AG09309 (cell line): ENCODE data around the gene ZNF501.

Experiments used
- DNase-seq: peaks from one replicate; pipeline ENCODE4 v3.0.0-alpha.2; 2010; ENCODE audit warnings: low read depth
- H3K4me3 ChIP-seq: 2 replicates; pipeline ENCODE4 v1.5.1; 2011; ENCODE audit warnings: mild to moderate bottlenecking, low read depth, low read length, moderate library complexity; ENCODE audit not compliant: control insufficient read depth
- TF ChIP-seq, protein P1 (sequence below): IDR thresholded peaks from 2 replicates; pipeline ENCODE4 v1.5.1; 2011; ENCODE audit warnings: mild to moderate bottlenecking, low read depth, low read length, inconsistent platforms; ENCODE audit not compliant: insufficient read depth, control insufficient read depth; ENCODE audit errors: missing control alignments

Gene ZNF501

DNA sequence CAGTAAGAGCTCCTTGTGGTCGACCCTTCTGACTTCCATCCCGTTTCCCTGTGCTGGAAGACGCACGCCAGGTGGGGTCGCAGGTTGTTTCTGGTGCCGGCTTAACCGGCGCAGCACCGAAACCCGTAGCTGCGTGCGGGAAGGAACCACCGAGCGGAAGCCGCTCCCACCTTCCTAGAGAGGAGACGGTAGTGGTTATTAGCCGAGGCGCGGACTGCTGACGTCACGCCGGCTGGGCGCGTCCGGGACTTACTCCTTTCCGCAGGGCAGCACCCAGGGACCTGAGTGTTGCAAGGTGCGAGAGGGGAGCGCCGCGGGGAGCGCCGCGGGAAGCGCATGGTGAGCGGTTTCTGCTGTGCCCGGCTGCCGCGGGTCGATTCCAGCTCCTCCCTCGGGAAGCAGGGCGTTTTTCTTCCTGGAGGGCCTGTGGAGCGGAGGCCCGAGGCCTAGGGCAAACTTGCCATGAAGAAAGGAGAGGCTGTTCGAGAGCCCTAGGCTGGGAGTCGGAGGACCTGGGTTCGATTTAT, at the start of gene ZNF501:
TSS of gene ZNF501 (plus strand) at position 252 of the 527 bp plus-strand sequence. CDS start 4,787 bp downstream, outside the sequence.
- DNase-seq = peak; percentile 49
- peak within 1 kb of the TSS; percentile 75 for H3K4me3 ChIP-seq
- TF ChIP-seq, protein P1, sequence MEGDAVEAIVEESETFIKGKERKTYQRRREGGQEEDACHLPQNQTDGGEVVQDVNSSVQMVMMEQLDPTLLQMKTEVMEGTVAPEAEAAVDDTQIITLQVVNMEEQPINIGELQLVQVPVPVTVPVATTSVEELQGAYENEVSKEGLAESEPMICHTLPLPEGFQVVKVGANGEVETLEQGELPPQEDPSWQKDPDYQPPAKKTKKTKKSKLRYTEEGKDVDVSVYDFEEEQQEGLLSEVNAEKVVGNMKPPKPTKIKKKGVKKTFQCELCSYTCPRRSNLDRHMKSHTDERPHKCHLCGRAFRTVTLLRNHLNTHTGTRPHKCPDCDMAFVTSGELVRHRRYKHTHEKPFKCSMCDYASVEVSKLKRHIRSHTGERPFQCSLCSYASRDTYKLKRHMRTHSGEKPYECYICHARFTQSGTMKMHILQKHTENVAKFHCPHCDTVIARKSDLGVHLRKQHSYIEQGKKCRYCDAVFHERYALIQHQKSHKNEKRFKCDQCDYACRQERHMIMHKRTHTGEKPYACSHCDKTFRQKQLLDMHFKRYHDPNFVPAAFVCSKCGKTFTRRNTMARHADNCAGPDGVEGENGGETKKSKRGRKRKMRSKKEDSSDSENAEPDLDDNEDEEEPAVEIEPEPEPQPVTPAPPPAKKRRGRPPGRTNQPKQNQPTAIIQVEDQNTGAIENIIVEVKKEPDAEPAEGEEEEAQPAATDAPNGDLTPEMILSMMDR = no peak

DNA sequence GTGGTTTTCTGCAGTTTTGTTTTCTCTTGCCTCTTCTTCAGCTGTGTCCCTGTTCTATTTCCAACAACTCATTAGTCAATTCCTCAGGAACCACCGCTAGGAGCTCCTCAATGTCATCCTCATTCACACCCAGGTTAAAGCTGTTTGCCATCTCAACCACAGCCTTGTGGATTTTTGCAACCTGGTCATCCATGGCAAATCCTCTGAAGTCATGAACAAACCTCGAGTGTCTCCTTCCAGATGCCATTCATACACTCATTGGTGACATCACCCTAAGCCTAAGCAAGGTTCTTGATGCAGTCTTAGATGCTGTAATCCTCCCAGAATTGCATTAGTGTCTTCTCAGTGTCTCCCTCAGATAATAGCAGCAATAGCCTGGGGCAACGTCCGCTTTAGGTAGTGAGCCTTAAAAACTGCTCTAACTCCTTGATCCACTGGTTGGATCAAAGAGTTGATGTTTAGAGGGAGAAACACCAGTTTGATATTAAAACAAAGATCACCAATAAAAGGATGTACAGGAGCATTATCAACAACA, 48.4 kb upstream of the ZNF501 start:
- H3K4me3 ChIP-seq = no peak overlapping the region
- TF ChIP-seq, protein P1 = no peak
- no peak for DNase-seq

DNA sequence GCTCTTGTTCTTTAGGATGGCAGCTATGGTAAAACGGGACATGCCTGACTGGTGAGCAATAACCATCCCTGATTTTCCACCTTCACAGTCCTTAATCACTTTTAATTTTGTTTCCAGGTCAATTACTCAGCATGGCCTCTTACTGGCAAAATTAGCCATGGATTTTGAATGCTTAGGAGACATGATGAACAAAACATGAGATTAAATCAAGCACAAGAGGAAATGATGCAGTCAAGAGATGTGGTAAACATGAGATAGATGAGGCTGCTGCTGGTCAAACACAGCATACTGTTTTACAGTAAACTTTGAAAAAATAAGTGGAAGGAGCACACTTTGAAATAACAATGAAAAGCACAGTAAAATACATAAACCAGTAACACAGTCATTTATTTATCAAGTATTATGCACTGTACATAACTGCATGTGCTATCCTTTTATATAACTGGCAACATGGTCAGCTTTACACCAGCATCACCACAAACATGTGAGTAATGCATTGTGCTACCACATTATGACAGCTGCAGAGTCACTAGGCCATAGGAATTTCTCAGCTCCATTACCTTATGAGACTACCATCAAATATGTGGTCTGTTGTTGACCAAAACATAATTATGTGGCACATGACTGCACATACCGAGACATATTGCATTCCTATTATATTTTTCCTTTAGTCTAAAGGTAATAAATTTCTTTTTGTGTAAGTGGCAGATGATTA, 47.1 kb upstream of the ZNF501 start:
- no peak for DNase-seq
- TF ChIP-seq, protein P1 = no peak
- no peak overlapping the region for H3K4me3 ChIP-seq

DNA sequence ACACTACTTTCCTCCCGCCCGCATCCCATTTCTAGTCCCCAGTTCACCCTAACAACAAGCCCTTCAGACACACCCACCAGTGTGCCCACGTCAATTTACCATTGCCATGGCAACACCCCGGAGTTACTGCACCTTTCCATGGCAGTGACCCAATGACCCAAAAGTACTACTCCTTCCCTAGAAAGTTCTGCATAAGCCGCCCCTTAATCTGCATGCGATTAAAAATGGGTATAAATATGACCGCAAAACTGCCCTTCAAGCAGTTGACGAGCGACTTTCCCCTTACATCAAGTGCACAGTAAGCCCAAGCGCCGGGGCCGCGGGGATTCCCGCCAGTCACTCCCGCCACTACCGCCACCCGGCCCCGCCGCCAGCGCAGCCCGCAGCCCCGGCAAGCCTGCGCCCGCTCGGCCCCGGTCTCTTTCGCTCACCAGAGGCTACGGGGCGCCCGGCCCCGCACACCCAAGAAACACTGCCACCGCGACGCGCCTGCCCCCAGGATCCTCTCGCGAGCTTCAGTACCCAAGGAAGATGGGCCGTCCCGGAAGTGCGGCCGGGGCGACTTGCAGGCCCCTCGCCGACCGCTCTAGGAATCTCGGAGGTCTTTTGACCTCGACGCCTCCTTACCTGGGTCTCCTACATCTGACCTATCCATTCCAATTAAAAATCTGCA, 44.2 kb upstream of the ZNF501 start:
- TF ChIP-seq, protein P1 = no peak
- peak; percentile 55 for DNase-seq
- H3K4me3 ChIP-seq = peak overlapping the region; percentile 56

DNA sequence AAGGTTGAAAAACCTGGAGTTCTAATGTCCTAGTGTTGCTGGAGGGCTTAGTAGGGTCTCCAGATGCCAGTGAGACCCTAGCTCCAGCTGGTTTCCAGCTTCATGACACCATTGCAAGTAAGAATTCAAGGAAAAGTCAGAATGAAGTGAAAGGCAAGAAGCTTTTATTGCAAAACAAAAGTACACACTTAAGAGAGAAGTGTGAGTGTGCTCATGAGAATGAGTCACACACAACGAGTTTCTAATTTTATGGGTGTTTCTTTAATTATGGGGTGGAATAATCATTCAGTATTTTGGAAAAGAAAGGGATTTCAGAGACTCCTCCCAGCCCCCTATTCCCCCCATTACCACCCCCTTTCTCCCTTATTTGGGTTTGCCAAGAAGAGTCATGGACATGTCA, 41.5 kb upstream of the ZNF501 start:
- TF ChIP-seq, protein P1 = no peak

DNA sequence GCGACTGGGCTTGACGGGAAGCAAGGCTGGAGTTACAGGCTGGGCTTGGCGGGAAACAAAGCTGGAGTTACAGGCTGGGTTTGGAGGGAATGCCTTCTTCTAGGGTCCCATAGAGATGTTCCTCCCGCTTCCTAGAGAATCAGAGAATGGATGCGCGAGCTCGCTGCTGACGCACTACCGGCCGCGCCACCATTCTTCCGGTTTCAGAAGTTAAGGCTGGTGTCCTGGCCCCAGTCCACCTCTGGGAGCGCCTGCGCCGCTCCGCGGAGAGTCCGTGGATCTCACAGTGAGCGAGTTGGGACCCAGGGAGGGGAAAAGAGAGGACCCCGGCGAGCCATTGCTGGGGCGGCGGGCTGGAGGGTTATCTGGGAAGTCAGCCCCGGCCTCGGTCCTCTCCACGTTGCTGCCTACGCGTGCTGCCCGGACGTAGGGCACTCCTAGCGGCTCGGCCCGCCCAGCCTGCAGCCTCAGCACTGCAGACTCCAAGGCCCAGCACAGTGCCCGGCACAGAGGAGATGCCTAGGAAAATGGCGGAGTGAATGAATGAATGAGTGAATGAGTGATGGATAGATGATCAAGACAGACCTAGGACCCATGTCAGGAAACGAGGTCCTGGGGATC, 16.9 kb upstream of the ZNF501 start, which contains the start of gene ZNF502:
TSS of gene ZNF502 (plus strand) at position 206 of the 621 bp plus-strand sequence. CDS start 7,602 bp downstream, outside the sequence.
- peak; percentile 49 for DNase-seq
- TF ChIP-seq, protein P1 = peak; percentile 42
- peak within 1 kb of the TSS; percentile 81 for H3K4me3 ChIP-seq

More for the DNA sequence above, 41.5 kb upstream of the ZNF501 start:
- H3K4me3 ChIP-seq = no peak overlapping the region
- DNase-seq = no peak
